HG02642 (cell line): ENCODE measurements around the gene HIVEP3.

Experiments used
- ATAC-seq: cut with Tn5 transposase; IDR thresholded peaks from one replicate; pipeline ENCODE4 v1.9.1; 2021; ENCODE audit warnings: mild to moderate bottlenecking; ENCODE audit not compliant: unreplicated experiment, poor library complexity

The HIVEP3 gene

DNA sequence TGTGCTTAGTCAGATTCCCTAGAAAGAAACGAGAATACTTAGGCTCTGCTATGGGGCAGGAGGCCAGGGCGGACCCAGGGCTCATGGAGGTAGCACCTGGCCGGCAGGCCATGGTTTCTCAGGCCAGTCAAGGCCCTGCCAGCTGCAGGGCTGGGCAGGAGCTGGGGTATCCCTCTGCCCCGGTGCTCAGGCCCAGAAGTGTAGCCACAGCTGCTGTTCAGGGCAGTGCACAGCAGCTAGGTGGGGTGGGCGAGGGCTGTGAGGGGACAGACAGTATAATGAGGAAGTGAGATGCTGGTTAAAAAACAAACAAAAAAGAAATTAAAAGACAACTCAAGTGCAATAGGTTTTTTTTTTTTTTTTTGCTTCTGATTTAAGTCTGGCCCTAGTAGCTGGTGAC, 400.3 kb downstream of the HIVEP3 start:
- ATAC-seq, result no peak

GRCh38 chr1:41517062-41517438, 401.7 kb downstream of the HIVEP3 start:
- ATAC-seq, result no peak

- peak; percentile 57 for ATAC-seq
Measured at GRCh38 chr1:41516168-41517061, 402.3 kb downstream of the HIVEP3 start.

DNA sequence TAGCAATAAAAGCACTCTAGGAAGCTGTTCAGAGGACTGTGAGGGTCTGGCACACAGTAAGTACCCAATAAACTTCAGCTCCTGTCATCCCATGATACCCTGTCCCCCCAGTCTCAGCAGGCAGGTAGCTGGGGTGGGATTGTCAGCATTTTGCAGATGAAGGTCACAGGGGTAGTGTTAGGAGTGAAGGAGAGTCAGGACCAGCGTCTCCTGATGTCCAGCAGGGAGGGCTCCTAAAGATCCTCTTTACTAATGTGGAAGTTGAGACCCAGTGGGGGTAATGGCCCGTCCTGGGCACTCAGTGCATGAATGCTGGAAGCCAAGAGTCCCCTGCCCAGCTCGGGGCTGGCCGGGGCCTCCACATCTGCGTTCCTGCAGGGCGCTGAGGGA, 402.9 kb downstream of the HIVEP3 start:
- no peak for ATAC-seq

DNA sequence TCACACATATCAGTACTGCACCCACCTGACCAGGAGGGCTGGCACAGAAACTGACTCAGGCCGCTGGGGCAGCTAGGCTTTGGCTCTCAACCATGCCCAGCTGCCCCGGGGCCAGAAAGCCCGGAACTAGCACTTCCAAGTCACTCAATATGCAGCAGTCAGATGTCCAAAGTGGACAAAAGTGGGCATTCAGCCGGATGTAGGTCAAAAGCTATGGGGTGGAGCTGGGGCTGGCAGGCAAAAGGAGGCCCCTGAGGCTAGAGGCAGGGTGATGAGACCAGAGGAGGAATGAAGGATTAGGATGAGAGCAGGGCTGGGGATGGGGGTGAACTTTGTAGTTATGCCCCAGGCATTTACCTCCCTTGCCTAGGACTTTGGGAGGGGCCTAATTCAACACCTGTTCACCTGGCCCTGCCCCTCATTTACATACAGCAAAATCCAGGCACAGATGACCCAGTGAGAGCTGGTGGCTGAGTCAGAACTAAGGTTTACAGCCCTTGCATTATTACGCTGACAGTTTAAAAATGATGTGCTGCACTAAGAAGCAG, 403.5 kb downstream of the HIVEP3 start:
- no peak for ATAC-seq

DNA sequence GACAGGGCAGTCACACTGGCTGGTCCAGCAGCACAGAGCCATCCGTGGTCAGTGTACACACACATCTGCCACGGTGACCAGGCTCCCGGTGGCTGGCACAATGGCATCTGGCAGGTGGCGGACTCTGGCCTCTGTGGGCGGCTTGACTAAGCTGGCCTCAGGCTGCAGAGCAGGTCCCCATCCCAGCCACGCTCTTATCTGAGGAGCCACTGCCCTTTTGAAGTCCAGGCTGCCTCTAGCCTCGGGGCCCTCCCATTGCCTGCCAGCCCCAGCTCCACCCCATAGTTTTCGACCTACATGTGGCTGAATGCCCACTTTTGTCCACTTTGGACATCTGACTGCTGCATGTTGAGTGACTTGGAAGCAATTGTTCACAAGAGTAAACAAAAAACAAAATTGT, 404.3 kb downstream of the HIVEP3 start:
- ATAC-seq, result no peak

- no peak for ATAC-seq
Measured at GRCh38 chr1:41513383-41513735, 405.4 kb downstream of the HIVEP3 start.

DNA sequence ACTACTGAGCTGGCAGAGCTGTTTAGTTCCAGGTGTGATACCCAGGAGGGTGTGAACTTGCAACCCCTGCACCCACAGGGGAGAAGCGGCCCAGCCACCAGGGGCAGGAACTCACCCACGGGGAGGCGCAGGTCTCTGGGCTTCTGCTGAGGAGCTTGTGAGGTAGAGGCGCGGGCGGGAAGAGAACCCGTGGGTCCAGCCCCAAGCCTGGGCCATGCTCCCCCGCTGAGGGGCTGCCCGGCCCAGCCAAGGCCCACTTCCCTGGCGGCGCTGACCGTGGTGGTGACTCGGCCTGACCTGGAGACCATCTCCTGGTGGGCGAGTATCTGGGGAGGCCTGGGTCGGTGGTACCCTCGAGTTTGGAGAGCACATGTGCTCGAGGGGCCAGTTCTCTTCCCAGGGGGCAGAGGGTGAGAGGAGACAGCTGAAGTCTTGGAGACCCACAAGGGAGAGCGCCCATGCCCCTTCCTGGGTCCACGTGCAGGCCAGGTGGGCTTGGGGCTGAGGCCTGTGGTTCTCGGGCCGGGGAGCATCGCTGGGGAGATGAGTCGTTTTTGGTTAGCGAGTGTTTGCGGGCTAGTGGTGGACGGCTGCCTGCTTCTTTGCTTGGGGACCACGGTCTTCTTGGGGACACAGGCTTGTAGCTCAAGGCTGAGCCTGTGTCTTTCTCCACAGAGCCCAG, 405.9 kb downstream of the HIVEP3 start:
- no peak for ATAC-seq

GRCh38 chr1:41511239-41511540, 407.5 kb downstream of the HIVEP3 start:
- ATAC-seq, result no peak

GRCh38 chr1:41510531-41511238, 408.0 kb downstream of the HIVEP3 start:
- ATAC-seq, result no peak

- ATAC-seq, result no peak
Measured at GRCh38 chr1:41509270-41509671, 409.5 kb downstream of the HIVEP3 start.

DNA sequence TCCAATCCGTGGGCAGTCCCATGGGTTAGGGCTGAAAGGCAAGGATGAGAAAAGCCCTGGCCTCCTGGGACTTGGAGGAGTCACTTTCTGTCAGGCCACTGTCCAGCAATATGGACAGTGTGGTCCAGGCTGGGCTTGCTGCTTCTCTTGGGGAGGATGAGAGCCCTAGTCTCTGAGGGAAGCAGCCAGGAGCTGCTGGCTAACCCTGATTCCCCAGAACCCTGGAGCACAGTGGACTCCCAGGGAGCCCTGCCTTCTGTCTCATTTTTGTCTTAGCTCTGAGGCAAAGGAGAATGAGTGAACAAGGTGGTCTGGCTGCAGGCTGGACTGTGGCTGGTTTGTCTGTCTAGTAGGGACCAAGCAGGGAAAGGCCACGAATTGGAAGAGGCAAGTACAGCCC, 410.4 kb downstream of the HIVEP3 start:
- no peak for ATAC-seq

- ATAC-seq, result no peak
Measured at GRCh38 chr1:41507836-41508235, 410.9 kb downstream of the HIVEP3 start.

DNA sequence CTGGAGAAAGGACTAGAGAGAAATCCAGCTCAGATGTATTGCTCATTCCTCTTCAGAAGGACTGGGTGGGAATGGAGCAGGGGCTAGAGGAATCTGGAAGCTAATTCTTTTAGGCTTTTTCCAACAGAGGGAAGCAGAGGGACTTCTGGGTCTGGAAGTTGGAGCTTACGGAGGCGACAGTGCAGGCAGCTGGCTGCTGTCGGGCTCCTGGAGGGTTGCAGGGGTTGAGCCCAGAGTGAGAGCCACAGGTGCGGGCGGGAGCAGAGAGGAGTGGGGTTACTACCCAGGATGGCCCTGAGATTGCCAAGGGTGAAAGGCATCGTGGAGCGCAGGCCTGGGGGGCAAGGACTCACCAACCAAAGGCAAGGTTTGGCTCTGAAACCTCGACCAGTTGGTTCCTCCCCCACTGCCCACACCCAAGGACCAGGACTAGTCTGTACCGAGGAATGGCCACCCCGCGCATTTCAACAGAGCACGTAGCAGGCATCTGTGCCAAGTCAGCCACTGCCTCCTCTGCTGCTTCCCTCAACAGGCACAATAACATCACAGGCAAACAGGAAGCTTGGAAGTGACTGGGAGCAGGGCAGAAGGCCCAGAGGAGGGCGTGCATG, 411.5 kb downstream of the HIVEP3 start:
- ATAC-seq, result no peak

GRCh38 chr1:41504114-41505035, 414.3 kb downstream of the HIVEP3 start:
- no peak for ATAC-seq

GRCh38 chr1:41503538-41504113, 415.1 kb downstream of the HIVEP3 start:
- ATAC-seq, result no peak

DNA sequence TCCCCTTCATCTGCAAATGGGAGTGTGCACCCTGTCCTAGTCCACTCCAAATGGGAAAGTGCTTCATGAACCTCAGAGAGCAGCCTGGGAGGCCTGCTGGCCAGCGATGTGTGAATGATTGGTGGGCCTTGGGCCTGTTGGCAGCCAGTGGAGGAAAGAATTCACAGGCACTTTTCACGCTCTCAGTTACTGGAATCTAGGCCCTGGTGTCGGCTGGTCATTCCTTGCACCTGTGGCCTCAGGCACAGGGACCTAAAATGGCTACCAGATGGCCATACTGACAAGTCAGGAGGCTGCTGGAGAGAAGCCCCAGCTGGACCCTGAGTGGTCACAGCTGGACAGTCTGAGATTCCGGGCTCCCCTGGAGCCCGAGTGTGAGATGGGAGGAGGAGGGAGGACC, 415.8 kb downstream of the HIVEP3 start:
- ATAC-seq, result no peak

DNA sequence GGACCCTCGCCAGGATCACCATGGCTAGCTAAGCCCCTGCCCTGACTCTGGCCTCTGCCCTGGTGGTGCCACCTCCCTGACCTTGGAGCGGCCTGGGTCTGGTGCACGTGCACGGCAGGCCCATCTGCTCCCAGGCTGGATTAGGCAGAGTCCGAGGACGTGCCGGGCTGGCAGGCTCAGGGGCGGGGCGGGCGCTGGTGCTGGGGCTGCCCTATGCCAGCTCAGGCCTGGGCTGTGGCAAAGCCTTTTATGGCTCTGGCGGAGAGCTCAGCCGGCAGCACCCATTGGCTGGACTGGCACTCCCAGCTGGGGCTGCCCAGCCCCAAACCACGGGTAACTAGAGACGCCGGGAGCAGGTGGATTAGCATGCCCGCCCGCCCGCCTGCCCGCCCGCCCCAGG, 417.1 kb downstream of the HIVEP3 start:
- no peak for ATAC-seq

DNA sequence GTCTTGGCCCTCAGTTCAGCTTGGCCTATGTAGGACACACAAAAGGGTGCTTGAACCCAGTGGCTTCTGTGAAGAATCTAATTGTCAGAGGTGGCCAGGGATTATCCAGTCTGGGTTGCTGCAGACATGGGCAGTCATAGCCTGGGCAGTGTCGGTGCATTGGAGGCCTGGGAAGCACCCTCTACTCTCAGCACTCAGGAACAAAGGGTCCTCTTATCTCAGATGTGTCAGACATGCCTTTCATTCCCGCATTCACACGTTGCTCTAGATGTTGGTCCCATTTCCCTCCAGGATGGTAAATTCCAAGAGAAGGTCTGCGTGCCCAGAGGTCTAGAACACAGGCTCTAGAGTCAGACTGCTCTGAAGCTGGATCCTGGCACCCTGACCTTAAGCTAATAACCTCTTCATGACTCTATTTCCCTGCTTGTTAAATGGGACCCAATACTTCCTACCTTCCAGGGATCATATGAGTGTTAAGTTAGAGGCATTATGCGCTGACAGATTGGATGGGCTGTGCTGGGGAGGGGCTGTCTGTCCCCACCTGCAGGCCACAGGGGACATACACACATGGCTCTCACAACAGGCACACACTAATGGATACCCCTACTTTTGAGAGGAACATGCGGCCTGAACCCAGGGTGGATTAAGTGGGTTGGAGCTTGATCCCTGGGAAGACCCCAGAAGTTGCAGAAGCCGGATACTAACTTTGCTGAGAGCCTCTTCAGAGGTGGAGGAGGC, 417.8 kb downstream of the HIVEP3 start:
- ATAC-seq, result no peak
